Measurements from ENCODE around the gene BABAM2.

GRCh38 chr2:28366149-28366495 is 475.6 kb downstream of the BABAM2 start:
- TF ChIP-seq EZH2 (IDR thresholded peaks at IDR 0.05; ENCODE audit: insufficient read depth, low read length) (no peak), CTCF (IDR thresholded peaks at IDR 0.05; ENCODE audit: insufficient read depth, low read depth, low read length) (no peak)
